ENCODE measurements around the gene ZNF543. TPM values are rescaled to one million over a fixed set of nuclear protein-coding genes. Genes with fewer than 3 reads are reported as not detected.
A peak's percentile ranks its signal among the peaks of the same experiment; 100 is the strongest.

Gene ZNF543
- total and polyA plus RNA-seq, 9 of the 15 experiments (the other 6 are each of a cell fraction or from before 2014, with no cell fraction given): 0.14 to 5.5 (median 2.4) TPM

DNA sequence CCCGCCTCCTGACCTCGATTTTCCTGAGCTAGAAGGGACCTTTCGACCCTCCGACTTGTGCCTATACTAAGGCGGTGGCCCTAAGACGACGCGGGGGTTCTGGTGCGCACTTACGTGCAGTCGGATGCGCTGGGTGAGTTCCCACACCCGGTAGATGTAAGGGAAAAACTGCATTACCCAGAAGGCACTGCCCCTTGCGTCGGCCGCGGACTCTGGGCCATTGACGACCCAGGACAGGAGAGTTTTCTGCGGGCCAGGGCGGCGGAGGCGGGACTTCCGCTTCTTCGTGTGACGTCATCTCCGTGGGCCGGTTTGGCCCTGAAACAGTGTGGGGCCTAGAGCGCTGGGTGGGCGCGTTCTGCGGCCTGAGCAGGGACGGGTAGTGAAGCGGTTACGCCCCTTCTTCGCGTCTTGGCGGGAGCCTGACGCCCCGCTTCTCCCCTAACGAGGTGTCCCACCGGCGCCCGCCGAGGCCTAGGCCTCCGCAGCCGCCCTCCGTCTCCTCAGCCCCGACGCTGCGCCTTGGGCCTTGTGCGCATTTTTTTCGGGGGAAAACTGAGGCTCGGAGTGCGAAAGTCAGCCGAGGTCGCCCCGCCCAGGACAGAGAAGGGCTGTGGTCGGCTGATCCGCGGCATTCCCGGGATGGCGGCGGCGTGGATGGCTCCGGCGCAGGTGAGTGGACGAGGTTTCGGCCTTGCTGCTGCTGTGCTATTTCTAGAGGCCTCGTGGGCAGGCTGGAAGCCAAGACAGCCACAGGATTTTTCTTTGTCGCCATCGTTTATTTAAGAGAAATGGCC is 39.9 kb upstream of the ZNF543 start, which contains the start of gene ZNF460 (continued):
- TF ChIP-seq ZNF212 (CRISPR knock-in tag; IDR thresholded peaks at IDR 0.05): no peak
- no peak for TF ChIP-seq ZNF140 (CRISPR knock-in tag; IDR thresholded peaks at IDR 0.05)
- TF ChIP-seq LCOR (CRISPR knock-in tag; IDR thresholded peaks at IDR 0.05): 0 out of 2 replicates have a peak, but pooled peaks have one; percentile 28
- no peak for TF ChIP-seq NUFIP1 (IDR thresholded peaks at IDR 0.05; ENCODE audit: partially characterized antibody)
- TF ChIP-seq, protein P1, sequence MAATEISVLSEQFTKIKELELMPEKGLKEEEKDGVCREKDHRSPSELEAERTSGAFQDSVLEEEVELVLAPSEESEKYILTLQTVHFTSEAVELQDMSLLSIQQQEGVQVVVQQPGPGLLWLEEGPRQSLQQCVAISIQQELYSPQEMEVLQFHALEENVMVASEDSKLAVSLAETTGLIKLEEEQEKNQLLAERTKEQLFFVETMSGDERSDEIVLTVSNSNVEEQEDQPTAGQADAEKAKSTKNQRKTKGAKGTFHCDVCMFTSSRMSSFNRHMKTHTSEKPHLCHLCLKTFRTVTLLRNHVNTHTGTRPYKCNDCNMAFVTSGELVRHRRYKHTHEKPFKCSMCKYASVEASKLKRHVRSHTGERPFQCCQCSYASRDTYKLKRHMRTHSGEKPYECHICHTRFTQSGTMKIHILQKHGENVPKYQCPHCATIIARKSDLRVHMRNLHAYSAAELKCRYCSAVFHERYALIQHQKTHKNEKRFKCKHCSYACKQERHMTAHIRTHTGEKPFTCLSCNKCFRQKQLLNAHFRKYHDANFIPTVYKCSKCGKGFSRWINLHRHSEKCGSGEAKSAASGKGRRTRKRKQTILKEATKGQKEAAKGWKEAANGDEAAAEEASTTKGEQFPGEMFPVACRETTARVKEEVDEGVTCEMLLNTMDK (IDR thresholded peaks at IDR 0.05; ENCODE audit: borderline replicate concordance, insufficient read depth, low read depth, low read length, poor library complexity, severe bottlenecking): no peak
- TF ChIP-seq KDM4B (IDR thresholded peaks at IDR 0.05; ENCODE audit: borderline replicate concordance in 2 of 2, low read depth in 1 of 2): 0 out of 4 replicates have a peak, but pooled peaks of 1 of the 2 experiments have one; percentile 11
- no peak; the same call in 1 of the 2 replicates for TF ChIP-seq ZKSCAN1 (IDR thresholded peaks at IDR 0.05; ENCODE audit: low read depth, low read length)
- TF ChIP-seq SIRT6 (IDR thresholded peaks at IDR 0.05; ENCODE audit: low read depth, low read length): no peak
- no peak; the same call in 1 of the 2 replicates for TF ChIP-seq CTBP1 (IDR thresholded peaks at IDR 0.05; ENCODE audit: borderline replicate concordance)
- TF ChIP-seq ZNF695 (CRISPR knock-in tag; IDR thresholded peaks at IDR 0.05): no peak
- TF ChIP-seq FIP1L1 (IDR thresholded peaks at IDR 0.05; ENCODE audit: low read depth, low read length, poor library complexity, severe bottlenecking): peak; percentile 89
- no peak; the same call in 1 of the 2 replicates for TF ChIP-seq ZNF407 (IDR thresholded peaks at IDR 0.05; ENCODE audit: low read depth)
- peak; percentile 73; the same call in 1 of the 2 replicates for TF ChIP-seq JUN (IDR thresholded peaks at IDR 0.05; ENCODE audit: borderline replicate concordance, low read depth, low read length)
- TF ChIP-seq JUN (CRISPR knock-in tag; IDR thresholded peaks at IDR 0.05; ENCODE audit: borderline replicate concordance): no peak; the same call in none of the 2 replicates
